SK-N-SH treated with all-trans-retinoic acid at 6 μM for 48 hours (cell line): ENCODE measurements around the gene CAB39L.

ENCODE experiments used
- ESRRG ChIP-seq: fragments of 250-450 bp; sonication (Bioruptor Pico); IDR thresholded peaks from 2 replicates; pipeline ENCODE4 v1.6.1; 2021; ENCODE audit warnings: mild to moderate bottlenecking
- GLIS3 ChIP-seq: fragments of 250-450 bp; sonication (Bioruptor Pico); IDR thresholded peaks from 2 replicates; pipeline ENCODE4 v1.5.0; 2020; ENCODE audit warnings: mild to moderate bottlenecking, moderate library complexity
- PATZ1 ChIP-seq: fragments of 250-450 bp; sonication (Bioruptor Pico); IDR thresholded peaks from 2 replicates; pipeline ENCODE4 v1.8.0; 2020; ENCODE audit warnings: mild to moderate bottlenecking, moderate library complexity, borderline replicate concordance
- POU6F1 ChIP-seq: fragments of 250-450 bp; sonication (Bioruptor Pico); IDR thresholded peaks from 2 replicates; pipeline ENCODE4 v1.8.0; 2021; ENCODE audit warnings: low read depth, mild to moderate bottlenecking, moderate library complexity, borderline replicate concordance
- ZNF8 ChIP-seq: fragments of 450-650 bp; formaldehyde crosslinking; IDR thresholded peaks from 2 replicates; pipeline ENCODE4 v1.5.0; 2020; ENCODE audit warnings: mild to moderate bottlenecking, moderate library complexity

- TF ChIP-seq ESRRG (CRISPR knock-in tag), result no peak
- no peak for TF ChIP-seq PATZ1 (CRISPR knock-in tag)
- TF ChIP-seq ZNF8 (CRISPR knock-in tag), result no peak
- TF ChIP-seq GLIS3, result no peak
- TF ChIP-seq POU6F1 (CRISPR knock-in tag), result no peak
Measured at GRCh38 chr13:49272296-49272695, 171.6 kb downstream of the CAB39L start.
